NCI-H1417 (cell line): ENCODE data around the gene HPDL.
"Not testable (repeated sequence)": the region's sequence is repeated elsewhere in the genome, so short reads cannot be mapped to it uniquely, and the experiment has no call there.

Source experiments
- DNase-seq, 3 experiments: peaks; one replicate each; lab custom pipeline; 2025; lab: John Stamatoyannopoulos, UW

The HPDL gene

GRCh38 chr1:45326627-45327623 lies at the start of gene HPDL:
HPDL (plus strand) TSS chr1:45326895; CDS start chr1:45327149, 254 bp downstream.
- peak in 1 of 3 experiments; percentile 53 for DNase-seq

- no peak for DNase-seq
Observed at GRCh38 chr1:45282351-45282750, 44.3 kb upstream of the HPDL start.

GRCh38 chr1:45284858-45285257 lies 41.8 kb upstream of the HPDL start:
- DNase-seq = not testable (repeated sequence)

- not testable (repeated sequence) for DNase-seq
Observed at GRCh38 chr1:45286521-45286920, 40.2 kb upstream of the HPDL start.

DNA sequence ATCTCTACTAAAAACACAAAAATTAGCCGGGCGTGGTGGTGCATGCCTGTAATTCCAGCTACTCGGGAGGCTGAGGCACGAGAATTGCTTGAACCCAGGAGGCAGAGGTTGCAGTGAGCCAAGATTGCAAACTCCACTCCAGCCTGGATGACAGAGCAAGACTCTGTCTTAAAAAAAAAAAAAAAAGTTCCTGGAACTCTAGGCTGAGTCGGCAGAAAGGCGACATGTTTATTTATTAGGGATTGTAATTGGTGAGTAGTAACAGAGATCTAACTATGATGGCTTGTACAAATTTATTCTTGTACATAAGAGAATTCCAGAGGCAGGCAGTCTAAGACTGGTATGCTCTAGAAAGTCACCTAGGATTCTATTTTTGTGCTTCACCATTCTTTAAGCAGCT lies 35.7 kb upstream of the HPDL start:
- not testable (repeated sequence) for DNase-seq

GRCh38 chr1:45291716-45292115 lies 35.0 kb upstream of the HPDL start:
- no peak for DNase-seq

DNA sequence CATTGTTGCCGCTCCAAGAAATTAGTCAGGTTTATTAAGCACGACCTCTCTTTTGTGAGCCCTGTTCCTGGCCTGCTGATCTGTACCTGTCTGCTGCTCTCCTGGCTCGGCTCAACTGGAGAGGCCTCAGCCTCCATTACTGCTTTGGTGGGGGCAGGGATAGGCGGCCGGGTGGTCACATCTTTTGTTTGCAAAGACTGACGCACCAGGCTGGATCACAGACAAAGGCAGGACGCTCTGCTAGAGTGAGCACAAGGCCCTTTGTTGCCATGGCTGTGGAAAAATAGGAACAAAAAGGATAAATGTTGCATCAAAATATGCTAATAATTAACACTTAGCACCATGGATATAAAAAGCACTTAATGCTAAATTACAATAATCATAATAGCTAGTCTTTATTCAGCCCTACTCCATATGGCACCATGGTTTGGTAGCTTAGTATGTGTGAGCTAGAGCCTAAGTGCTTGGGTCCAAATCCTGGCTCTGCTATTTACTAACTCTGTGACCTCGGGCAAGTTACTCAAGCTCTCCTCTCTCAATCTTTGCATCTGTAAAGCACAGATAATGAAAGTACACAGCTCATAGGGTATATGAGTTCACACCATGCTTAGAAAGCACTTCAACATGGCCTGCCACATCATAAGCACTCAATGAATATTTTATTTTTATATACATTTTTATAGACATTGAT lies 28.9 kb upstream of the HPDL start:
- DNase-seq = peak in 1 of 3 experiments; percentile 41

- DNase-seq = no peak
Observed at GRCh38 chr1:45299296-45299695, 27.4 kb upstream of the HPDL start.

- DNase-seq = peak; percentile 53 to 85 (median 68)
Observed at GRCh38 chr1:45299981-45300668, 26.6 kb upstream of the HPDL start.

GRCh38 chr1:45300669-45300997 lies 26.1 kb upstream of the HPDL start:
- no peak for DNase-seq

- DNase-seq = peak in 1 of 3 experiments; percentile 70
Observed at GRCh38 chr1:45302505-45303150, 24.1 kb upstream of the HPDL start.

DNA sequence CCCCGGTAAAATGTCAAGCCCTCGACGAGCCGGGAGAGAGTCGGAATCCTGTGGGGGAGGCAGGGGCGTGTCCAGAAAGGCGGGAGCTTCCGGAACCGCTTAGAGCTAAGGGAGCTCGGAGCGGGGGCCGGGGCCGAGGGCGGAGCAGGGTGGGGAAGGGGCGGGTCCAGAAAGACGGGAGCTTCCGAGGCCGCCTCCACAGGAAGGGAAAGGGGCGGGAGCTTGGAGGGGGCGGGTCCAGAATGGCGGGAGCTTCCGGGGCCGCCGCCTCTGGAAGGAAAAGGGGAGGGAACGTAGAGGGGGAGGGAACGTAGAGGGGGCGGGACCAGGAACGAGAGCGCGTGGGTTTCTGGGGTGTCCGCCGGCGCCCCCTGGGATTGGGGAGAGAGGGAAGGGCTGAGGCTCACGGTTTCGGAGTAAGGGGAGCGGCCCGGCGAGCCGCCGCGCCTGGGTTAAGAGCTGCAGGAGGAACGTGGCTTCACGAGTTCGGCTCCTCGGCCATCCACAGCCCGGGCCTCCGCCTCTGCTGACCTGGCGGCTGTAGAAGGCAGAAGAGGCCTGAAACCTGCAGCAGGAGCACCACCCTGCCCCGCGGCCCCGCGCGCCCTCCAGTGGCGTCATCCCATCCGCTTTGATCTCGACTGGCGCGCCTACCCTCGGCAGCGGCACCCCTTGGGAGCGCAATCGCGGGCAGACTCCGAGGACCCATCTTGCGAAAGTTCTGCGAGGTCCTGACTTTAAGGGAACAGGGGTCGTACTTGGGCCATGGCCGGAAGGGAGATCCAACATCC lies 23.0 kb upstream of the HPDL start:
- DNase-seq = peak; percentile 96 to 99 (median 97)

- peak in 2 of 3 experiments; percentile 20 to 41 for DNase-seq
Observed at GRCh38 chr1:45304311-45305081, 22.2 kb upstream of the HPDL start.

- DNase-seq = no peak
Observed at GRCh38 chr1:45305231-45305630, 21.5 kb upstream of the HPDL start.

GRCh38 chr1:45306319-45306718 lies 20.4 kb upstream of the HPDL start:
- no peak for DNase-seq

GRCh38 chr1:45306905-45307304 lies 19.8 kb upstream of the HPDL start:
- no peak for DNase-seq

GRCh38 chr1:45314266-45314665 lies 12.4 kb upstream of the HPDL start:
- DNase-seq = no peak

- no peak for DNase-seq
Observed at GRCh38 chr1:45317166-45317565, 9.5 kb upstream of the HPDL start.

DNA sequence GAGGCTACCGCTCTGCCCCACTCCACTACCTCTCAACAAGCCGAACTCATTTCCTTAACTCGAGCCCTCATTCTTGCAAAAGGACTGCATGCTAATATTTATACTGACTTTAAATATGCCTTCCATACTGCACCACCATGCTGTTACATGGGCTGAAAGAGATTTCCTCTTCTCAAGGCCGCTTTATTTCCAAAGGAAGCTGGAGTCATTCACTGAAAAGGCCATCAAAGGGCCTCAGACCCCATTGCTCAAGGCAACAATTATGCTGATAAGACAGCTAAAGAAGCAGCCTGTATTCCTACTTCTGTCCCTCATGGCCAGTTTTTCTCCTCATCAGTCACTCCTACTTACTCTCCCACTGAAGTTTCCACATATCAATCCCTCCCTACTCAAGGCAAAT lies 6.9 kb upstream of the HPDL start:
- no peak for DNase-seq

- no peak for DNase-seq
Observed at GRCh38 chr1:45321444-45321843, 5.3 kb upstream of the HPDL start.
